A549 (cell line): ENCODE results near the gene SEMA3E.
A peak's percentile ranks its signal among the peaks of the same experiment; 100 is the strongest.

Experiments used
- CEBPB ChIP-seq, 2 experiments: fragments of >200 bp in 1 of 2; sonication (Bioruptor Twin) in 1 of 2; formaldehyde crosslinking in 1 of 2; IDR thresholded peaks; 2 replicates each; pipeline ENCODE4 v1.6.1; 2012 to 2016
- ESRRA ChIP-seq: fragments of 150-350 bp; IDR thresholded peaks from 2 replicates; pipeline ENCODE4 v1.6.1; 2014; ENCODE audit warnings: mild to moderate bottlenecking, low read length, borderline replicate concordance
- HEYL ChIP-seq: fragments of 250-450 bp; sonication (Bioruptor Pico); IDR thresholded peaks from 2 replicates; pipeline ENCODE4 v1.8.0; 2021; ENCODE audit warnings: mild to moderate bottlenecking, moderate library complexity
- KDM5A ChIP-seq: fragments of 200-600 bp; sonication (generic); IDR thresholded peaks from 2 replicates; pipeline ENCODE4 v1.6.1; 2016; ENCODE audit warnings: antibody characterized with exemption, mild to moderate bottlenecking
- MAFK ChIP-seq: fragments of 450-650 bp; IDR thresholded peaks from 2 replicates; pipeline ENCODE4 v1.6.1; 2014; ENCODE audit not compliant: partially characterized antibody
- POLR2A ChIP-seq: IDR thresholded peaks from 2 replicates; pipeline ENCODE4 v1.6.1; 2012; ENCODE audit warnings: mild to moderate bottlenecking, low read length
- RAD21 ChIP-seq, 2 experiments: fragments of >200 bp in 1 of 2; sonication (Bioruptor Twin) in 1 of 2; formaldehyde crosslinking in 1 of 2; IDR thresholded peaks in 1 of 2; conservative IDR thresholded peaks in 1 of 2; 2 replicates in 1 of 2; 3 replicates in 1 of 2; pipeline ENCODE4 v1.6.1; 2012 to 2018; ENCODE audit warnings: inconsistent platforms in 1 of 2
- SREBF2 ChIP-seq: fragments of 450-650 bp; IDR thresholded peaks from 2 replicates; pipeline ENCODE4 v1.6.1; 2014; ENCODE audit warnings: mild to moderate bottlenecking, moderate library complexity
- TP53 ChIP-seq: fragments of 250-450 bp; sonication (Bioruptor Pico); IDR thresholded peaks from 2 replicates; pipeline ENCODE4 v1.5.0; 2021; ENCODE audit warnings: mild to moderate bottlenecking, moderate library complexity
- TF ChIP-seq, protein P1 (sequence below): IDR thresholded peaks from 2 replicates; pipeline ENCODE4 v1.6.1; 2012; ENCODE audit warnings: low read depth, borderline replicate concordance
- TF ChIP-seq, protein P2 (sequence below): fragments of >200 bp; sonication (Bioruptor Twin); formaldehyde crosslinking; IDR thresholded peaks from 3 replicates; pipeline ENCODE4 v1.5.1; 2016

DNA sequence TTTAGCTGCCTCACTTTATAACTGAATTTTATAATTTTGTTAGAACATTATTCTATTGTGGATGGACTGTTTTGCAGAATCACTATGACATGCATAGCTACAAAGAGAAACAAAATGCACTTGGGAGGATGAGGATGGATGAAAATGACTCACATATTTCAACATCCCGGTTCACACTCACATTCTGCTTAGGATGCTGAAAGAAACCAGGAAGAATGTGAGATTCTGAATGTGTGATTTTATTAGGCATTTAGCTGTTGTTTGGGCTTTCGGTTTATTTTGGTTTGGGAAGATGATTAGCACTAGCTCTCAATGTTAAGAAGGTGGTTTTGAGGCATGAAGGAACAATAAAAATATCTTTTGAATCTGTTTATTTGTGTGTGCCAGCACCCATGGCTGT lies 235.5 kb downstream of the SEMA3E start:
- peak; percentile 1 for TF ChIP-seq MAFK
- TF ChIP-seq, protein P1, sequence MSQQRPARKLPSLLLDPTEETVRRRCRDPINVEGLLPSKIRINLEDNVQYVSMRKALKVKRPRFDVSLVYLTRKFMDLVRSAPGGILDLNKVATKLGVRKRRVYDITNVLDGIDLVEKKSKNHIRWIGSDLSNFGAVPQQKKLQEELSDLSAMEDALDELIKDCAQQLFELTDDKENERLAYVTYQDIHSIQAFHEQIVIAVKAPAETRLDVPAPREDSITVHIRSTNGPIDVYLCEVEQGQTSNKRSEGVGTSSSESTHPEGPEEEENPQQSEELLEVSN, result no peak
- no peak for TF ChIP-seq POLR2A
- TF ChIP-seq, protein P2, sequence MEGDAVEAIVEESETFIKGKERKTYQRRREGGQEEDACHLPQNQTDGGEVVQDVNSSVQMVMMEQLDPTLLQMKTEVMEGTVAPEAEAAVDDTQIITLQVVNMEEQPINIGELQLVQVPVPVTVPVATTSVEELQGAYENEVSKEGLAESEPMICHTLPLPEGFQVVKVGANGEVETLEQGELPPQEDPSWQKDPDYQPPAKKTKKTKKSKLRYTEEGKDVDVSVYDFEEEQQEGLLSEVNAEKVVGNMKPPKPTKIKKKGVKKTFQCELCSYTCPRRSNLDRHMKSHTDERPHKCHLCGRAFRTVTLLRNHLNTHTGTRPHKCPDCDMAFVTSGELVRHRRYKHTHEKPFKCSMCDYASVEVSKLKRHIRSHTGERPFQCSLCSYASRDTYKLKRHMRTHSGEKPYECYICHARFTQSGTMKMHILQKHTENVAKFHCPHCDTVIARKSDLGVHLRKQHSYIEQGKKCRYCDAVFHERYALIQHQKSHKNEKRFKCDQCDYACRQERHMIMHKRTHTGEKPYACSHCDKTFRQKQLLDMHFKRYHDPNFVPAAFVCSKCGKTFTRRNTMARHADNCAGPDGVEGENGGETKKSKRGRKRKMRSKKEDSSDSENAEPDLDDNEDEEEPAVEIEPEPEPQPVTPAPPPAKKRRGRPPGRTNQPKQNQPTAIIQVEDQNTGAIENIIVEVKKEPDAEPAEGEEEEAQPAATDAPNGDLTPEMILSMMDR, result no peak
- TF ChIP-seq KDM5A, result no peak
- no peak for TF ChIP-seq RAD21 (conservative IDR thresholded peaks at IDR 0.05 in 1 of 2, IDR thresholded peaks at IDR 0.05 in 1 of 2)
- no peak for TF ChIP-seq SREBF2
- no peak for TF ChIP-seq ESRRA
- TF ChIP-seq HEYL (CRISPR knock-in tag), result no peak
- no peak for TF ChIP-seq TP53 (CRISPR knock-in tag)
- peak in 1 of 2 experiments; percentile 46; a peak in 1 of 4 replicates for TF ChIP-seq CEBPB (IDR thresholded peaks at IDR 0.05)
